ENCODE results near the gene CES1. TPM values are rescaled to one million over a fixed set of nuclear protein-coding genes. Genes with fewer than 3 reads are reported as not detected.

CES1 gene
- total RNA-seq, 1 experiment from 2014 or later = not detected

- H3K4me1 ChIP-seq (ENCODE audit: insufficient read depth, low read length) = no peaks in the 10 kb centered on the region
- intact Hi-C loops (cut with micrococcal nuclease) = no loop called here
- H3K9me3 ChIP-seq (ENCODE audit: low read length) = no peaks in the 10 kb centered on the region
- ATAC-seq (no peak), DNase-seq (no peak)
- H3K9ac ChIP-seq (ENCODE audit: low read length) = no peak overlapping the region
- ChIA-PET CTCF (no interaction called here), POLR2A (ENCODE audit: unreplicated experiment) (no interaction called here)
- H3K9me2 ChIP-seq (replicated peaks; ENCODE audit: low read length) = no peaks in the 10 kb centered on the region
- no peak for TF ChIP-seq EZH2phosphoT487 (IDR thresholded peaks at IDR 0.05; ENCODE audit: borderline replicate concordance, low read length)
- no peak for TF ChIP-seq EZH2 (IDR thresholded peaks at IDR 0.05; ENCODE audit: low read length, unreplicated experiment)
- no peak overlapping the region for H3K27ac ChIP-seq (ENCODE audit: low read length)
- H3K4me2 ChIP-seq (ENCODE audit: low read length) = no peak overlapping the region
- no TSS peak for BruUV-seq (replicated peaks)
- H3K36me3 ChIP-seq (ENCODE audit: low read depth, low read length) = no peaks in the 10 kb centered on the region
- no peak overlapping the region for H2AFZ ChIP-seq (ENCODE audit: low read length)
- H3F3A ChIP-seq (ENCODE audit: low read length, unreplicated experiment) = no peaks in the 10 kb centered on the region
- no peaks in the 10 kb centered on the region for H3K27me3 ChIP-seq (ENCODE audit: low read length)
- no peaks in the 10 kb centered on the region for H3K79me2 ChIP-seq (ENCODE audit: low read length)
- H3K4me3 ChIP-seq (ENCODE audit: low read length) = no peak overlapping the region
- no peaks in the 10 kb centered on the region for H4K20me1 ChIP-seq (ENCODE audit: low read length)
Measured at GRCh38 chr16:55822280-55822810, 10.6 kb downstream of the CES1 start.

- POLR2A ChIA-PET (ENCODE audit: unreplicated experiment) = no interaction called here
- no peaks in the 10 kb centered on the region for H3F3A ChIP-seq (ENCODE audit: low read length, unreplicated experiment)
- H2AFZ ChIP-seq (ENCODE audit: low read length) = no peak overlapping the region
- no peaks in the 10 kb centered on the region for H3K27me3 ChIP-seq (ENCODE audit: low read length)
- intact Hi-C loops (cut with micrococcal nuclease) = no loop called here
- H3K27ac ChIP-seq (ENCODE audit: low read length) = no peak overlapping the region
- H3K4me3 ChIP-seq (ENCODE audit: low read length) = no peak overlapping the region
- TF ChIP-seq EZH2 (IDR thresholded peaks at IDR 0.05; ENCODE audit: low read length, unreplicated experiment) = no peak
- no peak for TF ChIP-seq EZH2phosphoT487 (IDR thresholded peaks at IDR 0.05; ENCODE audit: borderline replicate concordance, low read length)
- no peak for TF ChIP-seq CTCF (conservative IDR thresholded peaks at IDR 0.05; ENCODE audit: low read depth, low read length)
- DNase-seq (no peak), ATAC-seq (no peak)
- H3K36me3 ChIP-seq (ENCODE audit: low read depth, low read length) = no peaks in the 10 kb centered on the region
- H3K9ac ChIP-seq (ENCODE audit: low read length) = no peak overlapping the region
- H3K9me3 ChIP-seq (ENCODE audit: low read length) = no peaks in the 10 kb centered on the region
- no peaks in the 10 kb centered on the region for H3K4me1 ChIP-seq (ENCODE audit: insufficient read depth, low read length)
- CTCF ChIA-PET = no interaction called here
- no peaks in the 10 kb centered on the region for H4K20me1 ChIP-seq (ENCODE audit: low read length)
- no peaks in the 10 kb centered on the region for H3K9me2 ChIP-seq (replicated peaks; ENCODE audit: low read length)
- no peaks in the 10 kb centered on the region for H3K79me2 ChIP-seq (ENCODE audit: low read length)
- no TSS peak for BruUV-seq (replicated peaks)
- no peak overlapping the region for H3K4me2 ChIP-seq (ENCODE audit: low read length)
Measured at GRCh38 chr16:55821210-55821609, 11.7 kb downstream of the CES1 start.

- Histone ChIP-seq H3K4me1 (ENCODE audit: insufficient read depth, low read length) (no peaks in the 10 kb centered on the region), H4K20me1 (ENCODE audit: low read length) (no peaks in the 10 kb centered on the region), H3K4me2 (ENCODE audit: low read length) (no peak overlapping the region), H3K36me3 (ENCODE audit: low read depth, low read length) (no peaks in the 10 kb centered on the region), H3K79me2 (ENCODE audit: low read length) (no peaks in the 10 kb centered on the region), H2AFZ (ENCODE audit: low read length) (no peak overlapping the region), H3K4me3 (ENCODE audit: low read length) (no peak overlapping the region), H3F3A (ENCODE audit: low read length, unreplicated experiment) (no peaks in the 10 kb centered on the region), H3K9ac (ENCODE audit: low read length) (no peak overlapping the region), H3K9me3 (ENCODE audit: low read length) (no peaks in the 10 kb centered on the region), H3K9me2 (replicated peaks; ENCODE audit: low read length) (no peaks in the 10 kb centered on the region), H3K27me3 (ENCODE audit: low read length) (no peaks in the 10 kb centered on the region), H3K27ac (ENCODE audit: low read length) (no peak overlapping the region)
- ChIA-PET CTCF (no interaction called here), POLR2A (ENCODE audit: unreplicated experiment) (no interaction called here)
- BruUV-seq (replicated peaks) = no TSS peak
- DNase-seq (no peak), ATAC-seq (no peak)
- intact Hi-C loops (cut with micrococcal nuclease) = no loop called here
- TF ChIP-seq CTCF (conservative IDR thresholded peaks at IDR 0.05; ENCODE audit: low read depth, low read length) (no peak), EZH2 (IDR thresholded peaks at IDR 0.05; ENCODE audit: low read length, unreplicated experiment) (no peak), EZH2phosphoT487 (IDR thresholded peaks at IDR 0.05; ENCODE audit: borderline replicate concordance, low read length) (no peak)
Measured at GRCh38 chr16:55820615-55821014, 12.3 kb downstream of the CES1 start.

Measured in PC-3 (cell line).